Smooth muscle cell (in vitro differentiated cells): Measurements from ENCODE around the gene FADS1. TPM values are rescaled to one million over a fixed set of nuclear protein-coding genes. Genes with fewer than 3 reads are reported as not detected.
A peak's percentile ranks its signal among the peaks of the same experiment; 100 is the strongest.

Experiments used
- DNase-seq: peaks from one replicate; lab custom pipeline; 2025; ENCODE audit not compliant: unreplicated experiment; lab: John Stamatoyannopoulos, UW
- H2AFZ ChIP-seq: fragments of 200-600 bp; sonication (generic); 2 replicates; pipeline ENCODE4 v1.6.0; 2016; ENCODE audit warnings: antibody characterized with exemption, low read depth, mild to moderate bottlenecking
- H3F3A ChIP-seq: fragments of 200-600 bp; sonication (generic); 2 replicates; pipeline ENCODE4 v1.6.0; 2017; ENCODE audit warnings: antibody characterized with exemption, low read depth
- H3K27ac ChIP-seq: fragments of 200-600 bp; sonication (generic); 2 replicates; pipeline ENCODE4 v1.5.1; 2016; ENCODE audit warnings: low read depth, mild to moderate bottlenecking
- H3K27me3 ChIP-seq: fragments of 200-600 bp; sonication (generic); 2 replicates; pipeline ENCODE4 v1.6.1; 2016; ENCODE audit warnings: low read depth, mild to moderate bottlenecking
- H3K36me3 ChIP-seq: fragments of 200-600 bp; sonication (generic); 2 replicates; pipeline ENCODE4 v1.5.1; 2016; ENCODE audit warnings: low read depth
- H3K4me1 ChIP-seq: fragments of 200-600 bp; sonication (generic); 2 replicates; pipeline ENCODE4 v1.5.1; 2016; ENCODE audit warnings: low read depth
- H3K4me2 ChIP-seq: fragments of 200-600 bp; sonication (generic); 2 replicates; pipeline ENCODE4 v1.6.0; 2016; ENCODE audit warnings: mild to moderate bottlenecking
- H3K4me3 ChIP-seq: fragments of 200-600 bp; sonication (generic); 2 replicates; pipeline ENCODE4 v1.5.1; 2016; ENCODE audit warnings: mild to moderate bottlenecking
- H3K79me2 ChIP-seq: fragments of 200-600 bp; sonication (generic); 2 replicates; pipeline ENCODE4 v1.6.0; 2016; ENCODE audit warnings: low read depth, mild to moderate bottlenecking
- H3K9ac ChIP-seq: fragments of 200-600 bp; sonication (generic); 2 replicates; pipeline ENCODE4 v1.6.0; 2016; ENCODE audit warnings: low read depth
- H3K9me3 ChIP-seq: fragments of 200-600 bp; sonication (generic); replicated peaks from 2 replicates; pipeline ENCODE4 v1.5.1; 2016; ENCODE audit warnings: low read depth
- H4K20me1 ChIP-seq: fragments of 200-600 bp; sonication (generic); 2 replicates; pipeline ENCODE4 v1.6.0; 2016; ENCODE audit warnings: low read depth
- CTCF ChIP-seq: fragments of 200-600 bp; sonication (generic); IDR thresholded peaks from 2 replicates; pipeline ENCODE4 v1.5.1; 2017; ENCODE audit warnings: borderline replicate concordance, mild to moderate bottlenecking, antibody characterized with exemption; ENCODE audit not compliant: insufficient read depth, poor library complexity, severe bottlenecking
- WGBS: methylation state at CpG from one replicate; pipeline ENCODE4 v1.1.7; 2016; ENCODE audit warnings: low lambda C conversion rate; 5-methylcytosine and 5-hydroxymethylcytosine counted together
- polyA plus RNA-seq: library from polyadenylated mRNA; unstranded; fragments of >200 nt; fragmentation: Nextera tagmentation; extraction: Ambion mirVana; gene quantifications from 2 replicates; pipeline ENCODE4 v1.2.1, GENCODE V29; 2016
- total RNA-seq: library from RNA; depleted of rRNA; stranded (reverse); fragments of >200 nt; gene quantifications from 2 replicates; pipeline ENCODE4 v1.2.3, GENCODE V29; 2014

FADS1 gene
- total and polyA plus RNA-seq, 2 experiments from 2014 or later = 122 to 266 TPM

GRCh38 chr11:61763930-61764605 is 52.7 kb downstream of the FADS1 start:
- no peak overlapping the region for H3K9ac ChIP-seq
- H2AFZ ChIP-seq = no peak overlapping the region
- no peaks in the 10 kb centered on the region for H3F3A ChIP-seq
- no peaks in the 10 kb centered on the region for H3K27me3 ChIP-seq
- H3K4me1 ChIP-seq = peaks cover 19% of the 10 kb centered on the region
- no peaks in the 10 kb centered on the region for H3K36me3 ChIP-seq
- H3K27ac ChIP-seq = no peak overlapping the region
- H3K4me2 ChIP-seq = no peak overlapping the region
- no peak for TF ChIP-seq CTCF
- peaks cover 73% of the 10 kb centered on the region for H4K20me1 ChIP-seq
- H3K4me3 ChIP-seq = no peak overlapping the region
- DNase-seq = no peak
- WGBS = 90% methylated on average over 16 of the region's 23 CpGs
- H3K9me3 ChIP-seq = no peaks in the 10 kb centered on the region
- H3K79me2 ChIP-seq = peaks cover 28% of the 10 kb centered on the region

GRCh38 chr11:61762798-61763197 is 54.0 kb downstream of the FADS1 start:
- Histone ChIP-seq H3K27ac (peak overlapping the region; percentile 47), H3K4me2 (peak overlapping the region; percentile 68), H3K27me3 (no peaks in the 10 kb centered on the region), H3K79me2 (peaks cover 38% of the 10 kb centered on the region), H3K4me1 (peaks cover 17% of the 10 kb centered on the region), H3K4me3 (no peak overlapping the region), H3K9me3 (no peaks in the 10 kb centered on the region), H3K36me3 (no peaks in the 10 kb centered on the region), H2AFZ (no peak overlapping the region), H3F3A (no peaks in the 10 kb centered on the region), H4K20me1 (peaks cover 78% of the 10 kb centered on the region), H3K9ac (no peak overlapping the region)
- no peak for DNase-seq
- 19% methylated on average over 15 of the region's 15 CpGs for WGBS
- TF ChIP-seq CTCF = no peak

DNA sequence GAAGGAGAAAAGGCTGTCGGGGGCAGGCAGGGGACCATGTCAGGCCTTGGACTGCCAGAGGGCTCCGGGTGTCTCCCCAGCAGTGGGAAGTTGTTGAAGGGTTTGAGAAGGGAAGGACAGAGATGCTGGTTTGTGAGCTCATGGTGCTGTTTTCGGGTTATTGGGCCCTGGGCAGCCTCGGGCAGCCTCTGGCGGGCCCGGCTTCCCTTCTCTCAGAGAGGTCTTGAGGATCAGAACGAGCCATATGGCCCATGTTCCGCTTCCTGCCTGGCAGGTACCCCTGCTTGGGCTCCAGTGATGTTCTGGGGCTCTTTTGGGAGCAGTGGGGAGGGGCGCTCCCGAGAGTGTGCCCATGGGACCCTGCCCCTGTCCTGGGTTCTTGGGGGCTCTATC is 54.6 kb downstream of the FADS1 start:
- Histone ChIP-seq H2AFZ (no peak overlapping the region), H3K9ac (no peak overlapping the region), H4K20me1 (peaks cover 81% of the 10 kb centered on the region), H3K79me2 (peaks cover 43% of the 10 kb centered on the region), H3F3A (no peaks in the 10 kb centered on the region), H3K27ac (peak overlapping the region; percentile 47), H3K36me3 (no peaks in the 10 kb centered on the region), H3K9me3 (no peaks in the 10 kb centered on the region), H3K4me3 (no peak overlapping the region), H3K4me2 (peak overlapping the region; percentile 68), H3K4me1 (peaks cover 17% of the 10 kb centered on the region), H3K27me3 (no peaks in the 10 kb centered on the region)
- DNase-seq = no peak
- 83% methylated on average over 10 of the region's 10 CpGs for WGBS
- TF ChIP-seq CTCF = no peak
